Activated CD8-positive, alpha-beta T cell treated with anti-CD3 and anti-CD28 coated beads for 36 hours (primary cell): ENCODE measurements around the gene RPGRIP1L. TPM values are rescaled to one million over a fixed set of nuclear protein-coding genes. Genes with fewer than 3 reads are reported as not detected.

Source experiments
- ATAC-seq: fragments of 200-7000 bp; cut with Tn5 transposase; one replicate; pipeline ENCODE4 v1.10.0; 2021; ENCODE audit warnings: mild to moderate bottlenecking, moderate library complexity
- CTCF ChIA-PET: fragments of 350-600 bp; sonication (Branson Sonifier 250); formaldehyde crosslinking; loops from one replicate; lab custom pipeline; 2021; ENCODE audit warnings: antibody characterized with exemption; lab: Charles Lee
- POLR2A ChIA-PET: fragments of 350-600 bp; sonication (Branson Sonifier 250); formaldehyde crosslinking; loops from one replicate; lab custom pipeline; 2021; ENCODE audit warnings: antibody characterized with exemption; lab: Charles Lee
- DNase-seq: peaks from one replicate; pipeline ENCODE4 v3.0.0-alpha.2; 2020
- H3K27ac Mint-ChIP-seq: one replicate; pipeline ENCODE4 v1.8.0; 2021; ENCODE audit warnings: mild to moderate bottlenecking, mixed read lengths
- H3K27me3 Mint-ChIP-seq: one replicate; pipeline ENCODE4 v1.8.0; 2021; ENCODE audit warnings: mixed read lengths
- H3K36me3 Mint-ChIP-seq: one replicate; pipeline ENCODE4 v1.8.0; 2021; ENCODE audit warnings: low read depth, mixed read lengths
- H3K4me1 Mint-ChIP-seq: one replicate; pipeline ENCODE4 v1.8.0; 2021; ENCODE audit warnings: low read depth, mixed read lengths
- H3K4me3 Mint-ChIP-seq: one replicate; pipeline ENCODE4 v1.8.0; 2021; ENCODE audit warnings: mild to moderate bottlenecking, moderate library complexity, mixed read lengths
- H3K9me3 Mint-ChIP-seq: one replicate; pipeline ENCODE4 v1.8.0; 2021; ENCODE audit warnings: mixed read lengths
- CTCF ChIP-seq: fragments of 200-600 bp; IDR thresholded peaks from one replicate; pipeline ENCODE4 v1.8.0; 2022; ENCODE audit warnings: antibody characterized with exemption, mild to moderate bottlenecking
- intact Hi-C: fragments of 100-400 bp; cut with micrococcal nuclease; formaldehyde crosslinking; loops from one replicate; pipeline ENCODE4 v1.10.0; 2022
- total RNA-seq, 2 experiments: library from RNA; stranded (reverse); gene quantifications; one replicate each; pipeline ENCODE4 v1.2.3, GENCODE V29; 2021

RPGRIP1L gene
- total RNA-seq, 2 experiments from 2014 or later = 6.0 to 6.2 TPM

GRCh38 chr16:53581784-53582183 lies 121.9 kb downstream of the RPGRIP1L start:
- intact Hi-C loops = no loop called here
- POLR2A ChIA-PET = no interaction called here
- H3K27ac Mint-ChIP-seq = no peak overlapping the region
- DNase-seq (no peak), ATAC-seq (no peak)
- no peaks in the 10 kb centered on the region for H3K4me1 Mint-ChIP-seq
- H3K9me3 Mint-ChIP-seq = no peaks in the 10 kb centered on the region
- TF ChIP-seq CTCF = no peak
- H3K4me3 Mint-ChIP-seq = no peak overlapping the region
- H3K36me3 Mint-ChIP-seq = no peaks in the 10 kb centered on the region
- CTCF ChIA-PET = interaction anchor here (1.2 kb wide), 1 partner anchor 32 kb away, joined by 3 read pairs; no protein-coding TSS in a partner anchor
- no peaks in the 10 kb centered on the region for H3K27me3 Mint-ChIP-seq

DNA sequence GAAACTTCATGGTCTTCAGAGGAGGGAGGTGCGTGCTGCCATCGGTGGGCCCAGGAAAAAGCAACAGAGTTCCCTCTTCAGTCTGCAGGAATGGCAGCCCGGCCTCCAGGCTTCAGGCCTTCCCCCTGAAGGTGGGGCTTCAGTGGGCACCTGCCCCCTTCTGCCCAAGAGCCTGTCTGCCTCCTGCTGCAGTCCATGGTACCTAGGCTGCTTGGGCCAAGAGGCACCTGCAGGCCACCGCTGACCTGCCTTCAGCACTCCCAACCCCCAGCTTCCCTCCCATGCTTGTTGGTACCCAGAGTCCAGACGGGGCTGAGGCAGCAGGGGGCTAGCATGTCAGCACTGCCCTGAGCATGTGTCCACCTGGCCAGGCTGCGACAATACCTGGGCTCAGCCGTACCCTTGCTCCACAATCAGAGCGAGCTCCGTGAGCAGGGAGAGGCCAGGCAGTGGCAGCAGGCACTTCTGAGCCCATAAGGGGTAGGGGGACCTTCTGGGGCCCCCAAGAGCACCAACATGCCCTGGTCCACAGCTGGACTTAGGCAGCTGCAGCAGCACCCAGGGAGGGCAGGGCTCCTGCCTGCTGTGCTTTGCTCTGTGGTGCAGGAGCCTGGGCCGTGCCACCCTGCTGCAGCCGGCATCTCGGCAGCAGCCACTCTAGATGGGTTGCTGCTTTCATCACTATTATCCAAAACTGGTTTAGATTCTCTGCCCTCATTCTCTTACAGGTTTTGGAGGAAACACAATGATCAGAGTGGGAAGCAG lies 123.4 kb downstream of the RPGRIP1L start:
- POLR2A ChIA-PET = no interaction called here
- Mint-ChIP-seq H3K4me3 (no peak overlapping the region), H3K27me3 (no peaks in the 10 kb centered on the region), H3K4me1 (no peaks in the 10 kb centered on the region), H3K27ac (no peak overlapping the region), H3K9me3 (no peaks in the 10 kb centered on the region), H3K36me3 (no peaks in the 10 kb centered on the region)
- DNase-seq = no peak
- TF ChIP-seq CTCF = no peak
- intact Hi-C loops = no loop called here
- ATAC-seq = no peak
- CTCF ChIA-PET = no interaction called here

DNA sequence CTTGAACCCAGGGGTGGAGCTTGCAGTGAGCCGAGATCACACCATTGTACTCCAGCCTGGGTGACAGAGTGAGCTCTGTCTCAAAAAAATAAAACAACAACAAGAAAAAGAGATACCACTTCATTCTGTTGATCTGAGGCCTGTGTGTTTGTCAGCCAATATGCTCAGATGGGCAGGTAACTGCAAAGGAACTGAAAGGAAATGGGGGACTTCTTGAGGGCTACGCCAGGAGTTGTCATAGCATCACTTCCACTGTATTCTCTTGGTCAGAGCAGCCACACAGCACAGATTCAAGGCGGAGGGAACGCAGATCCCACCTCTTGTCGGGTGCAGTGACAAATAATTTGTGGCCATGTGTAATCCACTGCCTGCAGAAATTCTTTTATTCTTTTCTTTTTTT lies 126.8 kb downstream of the RPGRIP1L start:
- Mint-ChIP-seq H3K27ac (no peak overlapping the region), H3K4me3 (no peak overlapping the region), H3K27me3 (no peaks in the 10 kb centered on the region), H3K9me3 (peaks cover 9% of the 10 kb centered on the region), H3K36me3 (no peaks in the 10 kb centered on the region), H3K4me1 (no peaks in the 10 kb centered on the region)
- no peak for DNase-seq
- ChIA-PET CTCF (interaction anchor here (1.6 kb wide), 1 partner anchor 27 kb away, joined by 3 read pairs; no protein-coding TSS in a partner anchor), POLR2A (interaction anchor here (0.7 kb wide), 1 partner anchor 1125 kb away, joined by 3 read pairs; no protein-coding TSS in a partner anchor)
- no peak for TF ChIP-seq CTCF
- ATAC-seq = no peak
- intact Hi-C loops = no loop called here

DNA sequence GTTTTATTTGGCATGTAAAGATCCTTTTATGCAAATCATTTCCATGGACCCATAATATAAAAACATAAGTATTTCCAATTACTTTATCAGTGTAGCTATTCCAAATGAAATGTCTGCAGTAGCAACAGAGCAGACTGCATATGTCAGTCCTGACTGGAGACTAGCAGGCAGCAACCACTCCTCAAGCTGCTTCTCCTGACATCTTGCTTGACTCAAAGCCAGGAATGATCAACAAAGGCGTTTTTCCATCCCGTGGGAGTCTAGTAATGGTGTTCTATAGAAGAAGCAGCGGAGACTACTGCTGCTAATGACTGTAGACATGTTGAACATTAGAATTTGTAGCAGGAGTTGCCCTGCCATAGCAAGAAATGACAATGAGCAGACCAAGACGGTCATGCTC lies 127.4 kb downstream of the RPGRIP1L start:
- H3K4me3 Mint-ChIP-seq = no peak overlapping the region
- DNase-seq = no peak
- intact Hi-C loops = no loop called here
- peaks cover 16% of the 10 kb centered on the region for H3K9me3 Mint-ChIP-seq
- no peaks in the 10 kb centered on the region for H3K4me1 Mint-ChIP-seq
- no peaks in the 10 kb centered on the region for H3K27me3 Mint-ChIP-seq
- no peak for TF ChIP-seq CTCF
- no peak overlapping the region for H3K27ac Mint-ChIP-seq
- H3K36me3 Mint-ChIP-seq = no peaks in the 10 kb centered on the region
- ChIA-PET CTCF (interaction anchor here (1.6 kb wide), 1 partner anchor 26 kb away, joined by 3 read pairs; no protein-coding TSS in a partner anchor), POLR2A (no interaction called here)
- ATAC-seq = no peak

DNA sequence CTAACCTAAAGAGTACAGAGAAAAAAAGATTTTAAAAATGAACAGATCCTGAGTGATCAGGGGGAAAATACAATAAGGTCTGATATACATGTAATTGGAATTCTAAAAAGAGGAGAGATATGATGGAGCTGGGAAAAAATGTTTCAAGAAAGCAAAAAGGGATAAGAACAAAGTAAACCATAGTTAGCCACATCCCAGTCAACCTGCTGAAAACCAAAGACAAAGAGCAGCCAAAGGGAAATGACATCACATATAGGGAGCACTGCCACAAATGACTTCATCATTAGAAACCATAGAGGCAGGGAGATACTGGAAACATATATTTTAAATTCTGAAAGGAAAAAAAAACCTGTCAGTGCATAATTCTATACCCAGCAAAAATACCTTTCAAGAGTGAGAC lies 131.9 kb downstream of the RPGRIP1L start:
- no peaks in the 10 kb centered on the region for H3K27me3 Mint-ChIP-seq
- intact Hi-C loops = no loop called here
- no peak overlapping the region for H3K27ac Mint-ChIP-seq
- H3K9me3 Mint-ChIP-seq = peaks cover 20% of the 10 kb centered on the region
- no peaks in the 10 kb centered on the region for H3K4me1 Mint-ChIP-seq
- ATAC-seq = no peak
- CTCF ChIA-PET = no interaction called here
- no peak for DNase-seq
- no peak overlapping the region for H3K4me3 Mint-ChIP-seq
- H3K36me3 Mint-ChIP-seq = no peaks in the 10 kb centered on the region
- no peak for TF ChIP-seq CTCF
- POLR2A ChIA-PET = no interaction called here
